IMR-90 (cell line): ENCODE results near the gene ZNF423. TPM values are rescaled to one million over a fixed set of nuclear protein-coding genes. Genes with fewer than 3 reads are reported as not detected.

Experiments
- ATAC-seq: fragments of 200-7000 bp; cut with Tn5 transposase; 2 replicates; pipeline ENCODE4 v1.9.1; 2020; ENCODE audit warnings: low read depth, mild to moderate bottlenecking, moderate library complexity
- BruUV-seq: library from RNA; stranded (reverse); fragments of 400-500 nt; replicated peaks from 2 replicates; lab custom pipeline; 2021; lab: Mats Ljungman, UMichigan
- CTCF ChIA-PET: fragments of 300-600 bp; formaldehyde crosslinking; extraction: SDS; loops from one replicate; lab custom pipeline; 2021; ENCODE audit warnings: antibody characterized with exemption; lab: Yijun Ruan, JAX
- POLR2A ChIA-PET: fragments of 300-600 bp; sonication (Branson Sonifier 250); formaldehyde crosslinking; loops from one replicate; lab custom pipeline; 2022; ENCODE audit warnings: antibody characterized with exemption; ENCODE audit not compliant: unreplicated experiment; lab: Charles Lee
- DNase-seq: peaks from one replicate; pipeline ENCODE4 v3.0.0; 2013
- H2AFZ ChIP-seq: replicated peaks from 2 replicates; pipeline ENCODE3; 2013; ENCODE audit warnings: low read length, mild to moderate bottlenecking; ENCODE audit not compliant: poor library complexity
- H2AK5ac ChIP-seq: 2 replicates; pipeline ENCODE4 v1.6.1; 2013; ENCODE audit warnings: low read depth, low read length, inconsistent platforms
- H2AK9ac ChIP-seq: replicated peaks from 2 replicates; pipeline ENCODE3; 2013; ENCODE audit warnings: mild to moderate bottlenecking, low read depth, low read length, moderate library complexity; ENCODE audit not compliant: poor library complexity
- H2BK120ac ChIP-seq: 2 replicates; pipeline ENCODE4 v1.6.1; 2013; ENCODE audit warnings: low read depth, low read length, inconsistent platforms
- H2BK15ac ChIP-seq: 3 replicates; pipeline ENCODE4 v1.6.1; 2013; ENCODE audit warnings: low read depth, low read length, inconsistent platforms
- H2BK20ac ChIP-seq: 2 replicates; pipeline ENCODE4 v1.6.1; 2013; ENCODE audit warnings: low read depth, mild to moderate bottlenecking, inconsistent platforms, low read length, moderate library complexity
- H2BK5ac ChIP-seq: 2 replicates; pipeline ENCODE4 v1.6.1; 2013; ENCODE audit warnings: mild to moderate bottlenecking, low read depth, low read length, inconsistent platforms; ENCODE audit not compliant: poor library complexity, severe bottlenecking
- H3K14ac ChIP-seq: replicated peaks from 2 replicates; pipeline ENCODE4 v1.6.1; 2013; ENCODE audit warnings: low read depth, low read length, inconsistent platforms
- H3K18ac ChIP-seq: 2 replicates; pipeline ENCODE4 v1.6.1; 2013; ENCODE audit warnings: low read depth, low read length, control low read depth
- H3K23ac ChIP-seq: 2 replicates; pipeline ENCODE4 v1.6.1; 2013; ENCODE audit warnings: low read depth, low read length, inconsistent platforms
- H3K27ac ChIP-seq: 2 replicates; pipeline ENCODE4 v1.5.1; 2013; ENCODE audit warnings: mild to moderate bottlenecking, control low read depth, low read length; ENCODE audit not compliant: insufficient read depth
- H3K27me3 ChIP-seq: 2 replicates; pipeline ENCODE4 v1.6.1; 2013; ENCODE audit warnings: low read length; ENCODE audit not compliant: control insufficient read depth, insufficient read depth
- H3K36me3 ChIP-seq: 2 replicates; pipeline ENCODE4 v1.6.1; 2013; ENCODE audit warnings: low read length, mixed read lengths; ENCODE audit not compliant: control insufficient read depth, insufficient read depth
- H3K4ac ChIP-seq: 2 replicates; pipeline ENCODE4 v1.6.1; 2013; ENCODE audit warnings: low read depth, low read length, inconsistent platforms
- H3K4me1 ChIP-seq: 2 replicates; pipeline ENCODE4 v1.6.1; 2013; ENCODE audit warnings: low read length, mixed read lengths; ENCODE audit not compliant: control insufficient read depth, insufficient read depth
- H3K4me2 ChIP-seq: 2 replicates; pipeline ENCODE4 v1.6.1; 2013; ENCODE audit warnings: low read depth, mild to moderate bottlenecking, control low read depth, low read length, moderate library complexity
- H3K4me3 ChIP-seq: 2 replicates; pipeline ENCODE4 v1.5.1; 2013; ENCODE audit warnings: low read depth, mild to moderate bottlenecking, control low read depth, low read length, moderate library complexity; ENCODE audit not compliant: insufficient read depth
- H3K56ac ChIP-seq: 2 replicates; pipeline ENCODE4 v1.6.1; 2013; ENCODE audit warnings: low read length, inconsistent platforms; ENCODE audit not compliant: insufficient read depth; ENCODE audit errors: extremely low read depth
- H3K79me1 ChIP-seq, 2 experiments: 2 replicates each; pipeline ENCODE4 v1.6.1; 2013; ENCODE audit warnings: low read length in 2 of 2, inconsistent platforms in 1 of 2, low read depth in 1 of 2
- H3K9ac ChIP-seq: 2 replicates; pipeline ENCODE4 v1.6.1; 2013; ENCODE audit warnings: low read depth, low read length, control low read depth
- H3K9me1 ChIP-seq: 2 replicates; pipeline ENCODE4 v1.6.1; 2013; ENCODE audit warnings: low read length, inconsistent platforms; ENCODE audit not compliant: insufficient read depth
- H3K9me3 ChIP-seq: 2 replicates; pipeline ENCODE4 v1.6.1; 2013; ENCODE audit warnings: low read length; ENCODE audit not compliant: control insufficient read depth, insufficient read depth
- H4K20me1 ChIP-seq: 2 replicates; pipeline ENCODE4 v1.6.1; 2013; ENCODE audit warnings: low read length, inconsistent platforms; ENCODE audit not compliant: insufficient read depth
- H4K5ac ChIP-seq: 2 replicates; pipeline ENCODE4 v1.6.1; 2013; ENCODE audit warnings: mild to moderate bottlenecking, low read depth, low read length, control low read depth
- H4K8ac ChIP-seq, 2 experiments: 2 replicates each; pipeline ENCODE4 v1.6.1; 2013; ENCODE audit warnings: low read depth in 2 of 2, low read length in 2 of 2, control low read depth in 1 of 2, inconsistent platforms in 1 of 2
- H4K91ac ChIP-seq: 2 replicates; pipeline ENCODE4 v1.6.1; 2013; ENCODE audit warnings: low read depth, low read length, inconsistent platforms; ENCODE audit not compliant: insufficient read depth
- CHD1 ChIP-seq: IDR thresholded peaks from 2 replicates; pipeline ENCODE4 v1.6.1; 2012; ENCODE audit warnings: low read depth, low read length, improper control_type of control experiment
- MAFK ChIP-seq: IDR thresholded peaks from 2 replicates; pipeline ENCODE4 v1.6.1; 2012; ENCODE audit warnings: low read depth, low read length, improper control_type of control experiment
- MAZ ChIP-seq: IDR thresholded peaks from 2 replicates; pipeline ENCODE4 v1.6.1; 2012; ENCODE audit warnings: low read depth, mild to moderate bottlenecking, low read length, improper control_type of control experiment, moderate library complexity, borderline replicate concordance
- MXI1 ChIP-seq: IDR thresholded peaks from 2 replicates; pipeline ENCODE4 v1.6.1; 2012; ENCODE audit warnings: low read depth, mild to moderate bottlenecking, low read length, moderate library complexity, borderline replicate concordance
- NFE2L2 ChIP-seq: fragments of 150-350 bp; IDR thresholded peaks from 2 replicates; pipeline ENCODE4 v1.6.1; 2016; ENCODE audit warnings: low read depth, mild to moderate bottlenecking, low read length
- WGBS, 2 experiments: methylation state at CpG; one replicate each; pipeline versions ENCODE4 v1.1.5 to v1.1.7; 2013; ENCODE audit warnings: missing lambda C conversion rate in 2 of 2; ENCODE audit not compliant: insufficient read length in 1 of 2; ENCODE audit errors: extremely low coverage in 2 of 2; 5-methylcytosine and 5-hydroxymethylcytosine counted together
- dilution Hi-C: fragments of 300-500 bp; cut with HindIII; formaldehyde crosslinking; loops from one replicate; pipeline ENCODE4 v1.14.3; 2018; ENCODE audit warnings: low sequenced_read_pairs; ENCODE audit not compliant: unreplicated experiment
- in situ Hi-C: fragments of 300-500 bp; cut with MboI; formaldehyde crosslinking; loops from 3 replicates; pipeline ENCODE4 v1.14.3; 2019; ENCODE audit warnings: low sequenced_read_pairs, inconsistent platforms, mixed read lengths
- intact Hi-C: fragments of 100-400 bp; cut with micrococcal nuclease; formaldehyde crosslinking; loops from 2 replicates; pipeline ENCODE4 v1.10.0; 2022
- polyA plus RNA-seq, 3 experiments: library from polyadenylated mRNA; depleted of rRNA; stranded (reverse); fragments of >200 nt; gene quantifications; 2 replicates each; pipeline ENCODE4 v1.2.3, GENCODE V29; 2012; ENCODE audit warnings: low replicate concordance in 1 of 3
- total RNA-seq: library from RNA; depleted of rRNA; stranded (reverse); fragments of >200 nt; gene quantifications from 2 replicates; pipeline ENCODE4 v1.2.3, GENCODE V29; 2012
- TF ChIP-seq, protein P1 (sequence below): fragments of 150-350 bp; IDR thresholded peaks from 2 replicates; pipeline ENCODE4 v1.6.1; 2016; ENCODE audit warnings: low read depth, mild to moderate bottlenecking, low read length, moderate library complexity, borderline replicate concordance

Gene ZNF423
- total and polyA plus RNA-seq, 2 of the 4 experiments (the other 2 are of a cell fraction), result under 0.01 to 0.10 TPM

- no peak overlapping the region for H3K56ac ChIP-seq
- no peaks in the 10 kb centered on the region for H3K79me1 ChIP-seq
- POLR2A ChIA-PET, result no interaction called here
- no CpG with 5 or more reads among the region's 1 CpG for WGBS, 2 experiments
- H4K5ac ChIP-seq, result no peak overlapping the region
- no peak overlapping the region for H3K23ac ChIP-seq
- no peaks in the 10 kb centered on the region for H3K27me3 ChIP-seq
- H3K9me3 ChIP-seq, result peaks cover 9% of the 10 kb centered on the region
- intact Hi-C loops, result no loop called here
- no peak overlapping the region for H4K8ac ChIP-seq
- no peak overlapping the region for H2BK15ac ChIP-seq
- no peak overlapping the region for H3K27ac ChIP-seq
- no peak overlapping the region for H3K4me3 ChIP-seq
- no peak overlapping the region for H2BK20ac ChIP-seq
- no peak overlapping the region for H2AK5ac ChIP-seq
- ATAC-seq, result no peak
- H3K4me1 ChIP-seq, result peaks cover 17% of the 10 kb centered on the region
- no peak for DNase-seq
- peaks cover under 1% of the 10 kb centered on the region; the same call in 1 of the 2 replicates for H4K20me1 ChIP-seq
- H2BK5ac ChIP-seq, result no peak overlapping the region
- BruUV-seq, result no TSS peak
- dilution Hi-C loops, result no loop called here
- CTCF ChIA-PET, result interaction anchor here (0.6 kb wide), 1 partner anchor 1145 kb away, joined by 3 read pairs; no protein-coding TSS in a partner anchor
- H3K4ac ChIP-seq, result no peak overlapping the region
- no peak overlapping the region for H3K18ac ChIP-seq
- no peak overlapping the region for H2BK120ac ChIP-seq
- H3K4me2 ChIP-seq, result no peak overlapping the region
- no peak overlapping the region for H4K91ac ChIP-seq
- TF ChIP-seq CHD1 (no peak), MXI1 (no peak), MAFK (no peak), MAZ (no peak), NFE2L2 (no peak)
- TF ChIP-seq, protein P1, sequence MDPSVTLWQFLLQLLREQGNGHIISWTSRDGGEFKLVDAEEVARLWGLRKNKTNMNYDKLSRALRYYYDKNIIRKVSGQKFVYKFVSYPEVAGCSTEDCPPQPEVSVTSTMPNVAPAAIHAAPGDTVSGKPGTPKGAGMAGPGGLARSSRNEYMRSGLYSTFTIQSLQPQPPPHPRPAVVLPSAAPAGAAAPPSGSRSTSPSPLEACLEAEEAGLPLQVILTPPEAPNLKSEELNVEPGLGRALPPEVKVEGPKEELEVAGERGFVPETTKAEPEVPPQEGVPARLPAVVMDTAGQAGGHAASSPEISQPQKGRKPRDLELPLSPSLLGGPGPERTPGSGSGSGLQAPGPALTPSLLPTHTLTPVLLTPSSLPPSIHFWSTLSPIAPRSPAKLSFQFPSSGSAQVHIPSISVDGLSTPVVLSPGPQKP, result no peak
- H3K9me1 ChIP-seq, result peaks cover 6% of the 10 kb centered on the region; the same call in 1 of the 2 replicates
- no peak overlapping the region for H2AFZ ChIP-seq
- no peak overlapping the region for H2AK9ac ChIP-seq
- H3K9ac ChIP-seq, result no peak overlapping the region
- in situ Hi-C loops, result no loop called here
- no peak overlapping the region for H3K14ac ChIP-seq
- no peaks in the 10 kb centered on the region for H3K36me3 ChIP-seq
These were observed 210.6 kb downstream of the ZNF423 start for GRCh38 chr16:49645263-49645662.
